Fibroblast of lung (primary cell): ENCODE results near the gene ARHGAP10. TPM values are rescaled to one million over a fixed set of nuclear protein-coding genes. Genes with fewer than 3 reads are reported as not detected.

Experiments
- DNase-seq, 2 donors: peaks; one replicate each; pipeline versions ENCODE4 v3.0.0 to v3.0.0-alpha.2; 2010; ENCODE audit warnings: low read depth in 2 of 2
- H2AFZ ChIP-seq: 2 replicates; pipeline ENCODE4 v1.5.1; 2012; ENCODE audit warnings: low read length, control low read depth, inconsistent platforms
- H3K27ac ChIP-seq: 2 replicates; pipeline ENCODE4 v1.5.1; 2011; ENCODE audit warnings: low read length, control low read depth; ENCODE audit not compliant: insufficient read depth
- H3K27me3 ChIP-seq: 2 replicates; pipeline ENCODE4 v1.5.1; 2011; ENCODE audit warnings: mild to moderate bottlenecking, low read length; ENCODE audit not compliant: control insufficient read depth, insufficient read depth
- H3K36me3 ChIP-seq: 2 replicates; pipeline ENCODE4 v1.5.1; 2011; ENCODE audit warnings: low read length; ENCODE audit not compliant: control insufficient read depth, insufficient read depth
- H3K4me1 ChIP-seq: 2 replicates; pipeline ENCODE4 v1.5.1; 2011; ENCODE audit warnings: low read length; ENCODE audit not compliant: control insufficient read depth, insufficient read depth; ENCODE audit errors: extremely low read depth
- H3K4me2 ChIP-seq: 2 replicates; pipeline ENCODE4 v1.5.1; 2011; ENCODE audit warnings: low read length, control low read depth; ENCODE audit not compliant: insufficient read depth; ENCODE audit errors: extremely low read depth
- H3K4me3 ChIP-seq, 4 experiments: fragments of 200-600 bp in 1 of 4; sonication (generic) in 1 of 4; replicated peaks in 1 of 4; 2 replicates each; pipeline ENCODE4 v1.5.1; 2011 to 2016; ENCODE audit warnings: low read length in 4 of 4, low read depth in 3 of 4, mild to moderate bottlenecking in 3 of 4, control low read depth in 2 of 4, inconsistent platforms in 1 of 4, mixed read lengths in 1 of 4; ENCODE audit not compliant: insufficient read depth in 1 of 4; ENCODE audit errors: control extremely low read depth in 1 of 4
- H3K79me2 ChIP-seq: 2 replicates; pipeline ENCODE4 v1.5.1; 2012; ENCODE audit warnings: mild to moderate bottlenecking, low read length, inconsistent platforms; ENCODE audit not compliant: control insufficient read depth, insufficient read depth
- H3K9ac ChIP-seq: 2 replicates; pipeline ENCODE4 v1.5.1; 2011; ENCODE audit warnings: mild to moderate bottlenecking, low read length, control low read depth; ENCODE audit not compliant: insufficient read depth
- H3K9me3 ChIP-seq: 2 replicates; pipeline ENCODE4 v1.5.1; 2012; ENCODE audit warnings: low read depth, low read length; ENCODE audit not compliant: control insufficient read depth, insufficient read depth
- H4K20me1 ChIP-seq: 2 replicates; pipeline ENCODE4 v1.5.1; 2011; ENCODE audit warnings: low read length; ENCODE audit not compliant: control insufficient read depth, insufficient read depth; ENCODE audit errors: extremely low read depth
- EZH2 ChIP-seq: IDR thresholded peaks from 2 replicates; pipeline ENCODE4 v1.5.1; 2012; ENCODE audit warnings: low read length, control low read depth, mild to moderate bottlenecking; ENCODE audit errors: missing control alignments
- polyA plus RNA-seq, 2 donors: library from polyadenylated mRNA; depleted of rRNA in 1 of 2; stranded (reverse) in 1 of 2; unstranded in 1 of 2; fragments of >200 nt; gene quantifications; 2 replicates each; pipeline ENCODE4 v1.2.1, GENCODE V29; 2011 to 2012; ENCODE audit warnings: missing spikeins in 1 of 2
- total RNA-seq: library from RNA; depleted of rRNA; stranded (reverse); fragments of >200 nt; gene quantifications from 2 replicates; pipeline ENCODE4 v1.2.1, GENCODE V29; 2014
- TF ChIP-seq, protein P1 (sequence below), 2 donors: IDR thresholded peaks in 1 of 2; conservative IDR thresholded peaks in 1 of 2; 1 replicate in 1 of 2; 2 replicates in 1 of 2; pipeline ENCODE4 v1.5.1; 2011 to 2012; ENCODE audit warnings: low read length in 2 of 2, control low read depth in 1 of 2, inconsistent platforms in 1 of 2, low read depth in 1 of 2, mild to moderate bottlenecking in 1 of 2

ARHGAP10 gene
- total and polyA plus RNA-seq, 2 donors (not counting 1 experiment from before 2014, with no cell fraction given), result 21.6 to 35.8 TPM

DNA sequence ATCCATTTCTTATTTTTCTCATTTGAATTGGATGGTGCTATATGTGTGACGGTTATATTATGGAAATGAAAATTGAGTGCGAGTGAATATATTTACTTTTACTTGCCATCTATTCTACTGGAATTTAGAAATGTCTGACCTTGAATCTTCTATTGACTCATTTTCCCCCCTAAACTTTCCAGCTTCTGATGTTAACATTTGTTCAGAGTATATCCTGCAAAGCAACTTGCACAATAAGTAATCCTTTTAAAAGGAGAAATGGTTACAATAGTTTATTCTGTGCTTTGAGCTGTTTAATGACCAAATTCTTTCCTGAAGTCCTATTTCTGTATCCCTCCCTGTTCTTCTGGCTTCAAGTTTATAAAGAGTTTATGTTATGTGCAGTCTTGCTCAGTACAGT, 116.7 kb downstream of the ARHGAP10 start:
- Histone ChIP-seq H3K27me3 (no peaks in the 10 kb centered on the region), H3K4me2 (peak overlapping the region; percentile 11), H4K20me1 (no peaks in the 10 kb centered on the region), H3K27ac (no peak overlapping the region), H2AFZ (no peak overlapping the region), H3K9me3 (no peaks in the 10 kb centered on the region), H3K4me3 (no peak overlapping the region), H3K4me1 (peaks cover 10% of the 10 kb centered on the region), H3K36me3 (no peaks in the 10 kb centered on the region), H3K9ac (no peak overlapping the region), H3K79me2 (peaks cover 4% of the 10 kb centered on the region)
- peak in 1 of 2 donors; percentile 14 for DNase-seq
- TF ChIP-seq, protein P1, sequence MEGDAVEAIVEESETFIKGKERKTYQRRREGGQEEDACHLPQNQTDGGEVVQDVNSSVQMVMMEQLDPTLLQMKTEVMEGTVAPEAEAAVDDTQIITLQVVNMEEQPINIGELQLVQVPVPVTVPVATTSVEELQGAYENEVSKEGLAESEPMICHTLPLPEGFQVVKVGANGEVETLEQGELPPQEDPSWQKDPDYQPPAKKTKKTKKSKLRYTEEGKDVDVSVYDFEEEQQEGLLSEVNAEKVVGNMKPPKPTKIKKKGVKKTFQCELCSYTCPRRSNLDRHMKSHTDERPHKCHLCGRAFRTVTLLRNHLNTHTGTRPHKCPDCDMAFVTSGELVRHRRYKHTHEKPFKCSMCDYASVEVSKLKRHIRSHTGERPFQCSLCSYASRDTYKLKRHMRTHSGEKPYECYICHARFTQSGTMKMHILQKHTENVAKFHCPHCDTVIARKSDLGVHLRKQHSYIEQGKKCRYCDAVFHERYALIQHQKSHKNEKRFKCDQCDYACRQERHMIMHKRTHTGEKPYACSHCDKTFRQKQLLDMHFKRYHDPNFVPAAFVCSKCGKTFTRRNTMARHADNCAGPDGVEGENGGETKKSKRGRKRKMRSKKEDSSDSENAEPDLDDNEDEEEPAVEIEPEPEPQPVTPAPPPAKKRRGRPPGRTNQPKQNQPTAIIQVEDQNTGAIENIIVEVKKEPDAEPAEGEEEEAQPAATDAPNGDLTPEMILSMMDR (conservative IDR thresholded peaks at IDR 0.05 in 1 of 2, IDR thresholded peaks at IDR 0.05 in 1 of 2; ENCODE audit: low read depth in 1 of 2, low read length in 2 of 2), result no peak
- TF ChIP-seq EZH2, result no peak

DNA sequence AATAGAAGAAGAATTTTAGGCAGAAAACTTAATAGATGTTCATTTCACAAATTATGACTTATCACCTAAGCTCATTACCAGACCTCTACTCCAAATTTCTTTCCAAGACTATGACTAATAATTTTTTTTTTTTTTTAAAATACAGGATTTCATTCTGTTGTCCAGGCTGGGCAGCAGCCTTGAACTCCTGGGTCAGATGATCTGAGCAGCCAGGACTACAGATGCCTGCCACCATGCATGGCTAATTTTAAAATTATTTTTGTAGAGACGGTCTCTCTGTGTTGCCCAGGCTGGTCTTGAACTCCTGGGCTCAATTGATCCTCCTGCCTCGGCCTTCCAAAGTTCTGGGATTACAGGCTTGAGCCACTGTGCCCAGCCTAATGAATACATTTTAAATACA, 119.2 kb downstream of the ARHGAP10 start:
- no peak for TF ChIP-seq EZH2
- TF ChIP-seq, protein P1 (conservative IDR thresholded peaks at IDR 0.05 in 1 of 2, IDR thresholded peaks at IDR 0.05 in 1 of 2; ENCODE audit: low read depth in 1 of 2, low read length in 2 of 2), result no peak
- H3K79me2 ChIP-seq, result peaks cover 2% of the 10 kb centered on the region
- no peaks in the 10 kb centered on the region for H3K36me3 ChIP-seq
- peaks cover 13% of the 10 kb centered on the region for H3K4me1 ChIP-seq
- no peaks in the 10 kb centered on the region for H3K9me3 ChIP-seq
- H3K27ac ChIP-seq, result no peak overlapping the region
- H3K4me3 ChIP-seq, result no peak overlapping the region
- no peaks in the 10 kb centered on the region for H4K20me1 ChIP-seq
- H2AFZ ChIP-seq, result no peak overlapping the region
- no peak overlapping the region for H3K9ac ChIP-seq
- no peak overlapping the region for H3K4me2 ChIP-seq
- H3K27me3 ChIP-seq, result no peaks in the 10 kb centered on the region
- DNase-seq, result no peak

DNA sequence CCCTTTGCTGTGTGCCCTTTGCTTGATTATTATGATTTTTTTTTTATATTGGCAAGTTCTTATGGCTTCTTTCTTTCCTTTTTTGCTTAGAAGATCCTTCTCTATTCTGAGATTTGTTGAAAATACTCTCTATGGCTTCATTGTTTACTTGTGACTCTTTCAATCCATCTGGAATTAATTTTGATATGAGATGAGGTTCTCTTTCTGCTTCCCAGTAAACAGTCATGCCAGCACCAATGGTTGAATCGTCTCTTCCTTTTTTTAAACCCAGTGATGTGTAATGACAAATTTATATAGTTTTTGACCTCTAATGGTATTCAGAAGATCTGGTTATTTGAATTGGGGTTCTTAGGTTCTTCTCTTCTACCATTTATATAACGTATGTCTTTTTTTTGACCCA, 121.8 kb downstream of the ARHGAP10 start:
- H3K9ac ChIP-seq, result no peak overlapping the region
- no peaks in the 10 kb centered on the region for H3K27me3 ChIP-seq
- DNase-seq, result peak in 1 of 2 donors; percentile 67
- no peak overlapping the region for H3K4me3 ChIP-seq
- H3K36me3 ChIP-seq, result no peaks in the 10 kb centered on the region
- no peak overlapping the region for H3K4me2 ChIP-seq
- no peak for TF ChIP-seq EZH2
- TF ChIP-seq, protein P1 (conservative IDR thresholded peaks at IDR 0.05 in 1 of 2, IDR thresholded peaks at IDR 0.05 in 1 of 2; ENCODE audit: low read depth in 1 of 2, low read length in 2 of 2), result no peak
- peaks cover 2% of the 10 kb centered on the region for H3K79me2 ChIP-seq
- no peak overlapping the region for H3K27ac ChIP-seq
- no peak overlapping the region for H2AFZ ChIP-seq
- H3K4me1 ChIP-seq, result peaks cover 9% of the 10 kb centered on the region
- H3K9me3 ChIP-seq, result no peaks in the 10 kb centered on the region
- H4K20me1 ChIP-seq, result no peaks in the 10 kb centered on the region
